Measurements from ENCODE around the gene PCDH9.

PCDH9 gene

DNA sequence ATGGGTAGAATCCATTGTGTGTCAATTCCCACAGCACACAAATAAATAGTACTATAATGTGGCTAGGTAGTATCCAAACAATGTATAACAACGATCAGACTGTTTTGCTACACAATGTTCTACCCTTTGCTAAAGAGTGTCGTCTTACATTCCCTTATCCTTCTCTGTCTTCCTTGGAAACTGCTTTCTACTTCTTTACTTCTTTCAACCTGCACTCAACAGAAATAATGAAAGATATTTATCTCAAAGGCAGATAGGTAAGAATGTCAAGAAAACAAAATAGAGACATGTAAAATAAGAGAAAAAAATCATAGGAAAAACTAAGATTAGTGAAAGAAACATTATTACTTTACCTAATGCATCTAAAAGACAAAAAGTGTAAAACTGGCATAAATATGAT, 814.7 kb downstream of the PCDH9 start:
- DNase-seq: no peak

DNA sequence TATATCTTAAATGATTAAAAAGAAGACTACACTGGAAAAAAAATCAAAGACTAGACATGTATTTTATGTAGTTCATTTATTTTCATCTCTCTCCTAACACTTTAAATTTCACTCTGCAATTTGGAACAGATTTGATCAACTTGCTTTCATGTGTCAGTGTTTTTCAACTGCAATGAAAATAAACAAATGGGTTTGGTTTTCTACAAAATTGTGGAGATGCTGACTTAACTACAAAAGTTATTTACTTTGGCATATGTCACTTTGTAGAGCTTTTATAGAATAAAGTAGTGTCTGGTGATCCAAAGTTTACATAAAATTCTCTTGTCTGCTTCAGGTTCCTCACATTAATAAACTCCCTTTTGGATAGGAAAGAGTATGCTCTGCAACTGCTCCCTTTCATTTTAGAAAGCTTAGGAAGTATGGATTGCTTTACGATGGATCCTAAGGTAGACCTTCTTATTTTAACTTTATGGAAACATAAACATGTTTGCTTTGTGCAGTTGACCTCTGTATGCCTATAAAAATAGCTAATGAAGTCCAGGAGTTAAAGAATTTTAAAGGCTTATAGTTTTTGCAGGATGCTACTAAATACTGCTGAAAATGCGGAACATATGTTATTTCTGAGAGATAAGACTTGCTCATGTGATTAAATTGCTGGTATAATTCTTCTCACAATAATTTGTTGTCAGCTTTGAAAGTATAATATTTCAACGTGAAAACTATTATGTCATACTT, 815.9 kb downstream of the PCDH9 start:
- DNase-seq: no peak

DNA sequence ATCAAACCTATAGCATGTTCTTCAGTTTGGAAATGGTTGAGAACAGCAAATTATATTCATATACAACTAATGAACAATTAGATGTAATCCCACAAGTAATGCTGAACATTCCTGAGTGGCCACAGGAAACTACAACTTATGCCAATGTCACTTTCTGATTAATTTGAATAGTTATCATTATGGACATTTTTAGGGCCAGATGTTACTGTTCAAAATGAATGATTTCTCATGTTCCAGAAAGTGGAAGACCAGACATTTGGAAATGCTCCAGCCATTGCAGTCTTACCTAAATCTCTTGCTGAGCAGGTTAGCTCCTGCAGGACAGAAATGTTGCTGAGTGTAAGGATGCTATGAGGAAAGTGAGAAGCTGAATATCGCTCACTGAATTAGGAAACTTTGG, 819.8 kb downstream of the PCDH9 start:
- no peak for DNase-seq

DNA sequence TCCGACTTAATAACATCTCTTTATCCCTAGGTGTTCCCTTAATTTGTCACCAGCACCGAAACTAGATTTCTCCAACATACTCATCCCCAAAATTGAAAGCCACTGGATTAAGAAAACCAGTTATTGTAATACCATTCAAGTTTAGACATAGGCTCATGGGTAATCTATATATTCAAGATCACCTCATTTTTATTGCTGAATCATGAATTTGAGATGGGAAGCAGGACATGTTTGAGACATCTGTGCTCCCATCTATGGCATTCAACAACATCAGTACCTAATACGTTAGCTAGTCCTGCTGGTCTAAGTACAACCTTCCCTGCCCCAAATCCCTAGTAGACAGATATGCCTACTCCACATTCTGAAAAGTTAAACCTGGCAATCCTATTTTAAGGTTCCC, 820.6 kb downstream of the PCDH9 start:
- no peak for DNase-seq

DNA sequence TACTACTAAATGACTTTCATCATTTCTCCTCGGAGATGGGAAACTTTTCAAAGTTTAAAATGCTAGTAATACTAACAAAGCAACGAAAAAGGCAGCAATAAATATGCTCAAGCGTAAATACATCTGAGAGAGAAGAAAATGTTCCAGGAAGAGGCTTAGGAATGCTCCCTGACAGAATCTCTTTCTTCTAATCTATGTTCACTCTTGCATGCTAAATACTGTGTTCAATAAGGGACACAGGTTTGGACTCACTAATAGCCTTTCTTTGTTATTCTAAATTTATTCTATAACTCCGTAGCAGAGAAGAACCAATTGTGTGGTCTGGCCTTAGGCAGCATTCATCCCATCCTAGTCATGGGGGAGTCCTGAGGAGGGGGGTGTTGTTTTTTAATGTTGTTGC, 823.0 kb downstream of the PCDH9 start:
- DNase-seq: no peak

DNA sequence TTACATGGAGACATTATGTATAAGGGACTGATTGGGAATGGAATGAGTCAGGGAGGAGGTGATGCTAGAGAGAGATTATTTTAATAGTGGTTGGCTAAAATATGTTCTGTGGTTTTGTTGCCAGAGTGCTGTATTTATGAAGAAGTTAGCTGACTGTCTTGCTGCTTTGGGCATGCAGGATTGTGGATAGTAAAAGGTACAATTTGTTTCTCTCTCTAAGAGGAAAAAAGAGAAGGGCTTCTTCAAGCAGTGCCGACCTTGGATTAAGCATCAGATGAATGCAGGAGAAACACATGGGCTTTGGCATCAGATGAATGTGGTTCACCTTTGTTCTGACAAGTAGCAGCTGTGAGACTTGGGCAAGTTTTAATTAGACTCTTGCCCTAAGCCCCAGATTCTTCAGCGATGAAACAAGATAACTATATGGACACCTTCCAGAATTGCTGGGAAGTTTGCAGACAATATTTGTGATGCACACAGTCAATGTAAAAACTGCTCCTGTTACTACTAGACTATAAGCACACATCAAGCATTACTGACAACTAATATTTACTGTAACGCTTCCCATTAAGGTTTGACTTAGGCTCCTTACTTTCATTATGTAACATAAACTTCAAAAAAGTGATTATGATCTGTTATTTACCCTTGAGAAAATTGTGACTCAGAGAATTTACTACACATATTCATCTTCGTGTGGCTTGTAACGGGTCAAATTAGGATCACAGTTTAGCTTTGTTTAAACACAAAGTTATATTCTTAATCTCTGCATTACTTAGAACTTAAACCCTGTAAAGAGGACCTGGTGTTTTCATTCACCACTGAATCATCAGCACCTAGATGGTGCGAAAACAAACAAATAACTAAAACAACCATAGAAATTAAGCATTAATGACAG, 824.0 kb downstream of the PCDH9 start:
- DNase-seq: no peak

DNA sequence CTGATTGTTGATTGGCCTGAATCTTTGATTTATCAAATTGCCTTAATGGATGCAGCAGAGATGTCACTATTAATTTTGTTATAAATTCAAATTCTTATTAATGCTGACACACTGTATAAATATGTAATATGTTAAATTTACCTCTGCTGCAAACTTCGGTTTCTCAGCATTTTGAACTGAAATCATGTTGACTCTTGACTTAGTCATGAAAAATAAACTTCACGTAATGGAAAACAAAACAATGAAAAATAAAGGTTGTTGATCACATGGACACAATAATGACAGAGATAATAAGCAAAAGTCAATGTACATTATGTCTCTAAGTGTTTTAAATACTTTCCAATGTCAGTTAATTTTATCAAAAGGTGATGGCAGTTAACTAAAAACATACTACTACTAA, 827.6 kb downstream of the PCDH9 start:
- DNase-seq: peak in 1 of 2 experiments; percentile 8

DNA sequence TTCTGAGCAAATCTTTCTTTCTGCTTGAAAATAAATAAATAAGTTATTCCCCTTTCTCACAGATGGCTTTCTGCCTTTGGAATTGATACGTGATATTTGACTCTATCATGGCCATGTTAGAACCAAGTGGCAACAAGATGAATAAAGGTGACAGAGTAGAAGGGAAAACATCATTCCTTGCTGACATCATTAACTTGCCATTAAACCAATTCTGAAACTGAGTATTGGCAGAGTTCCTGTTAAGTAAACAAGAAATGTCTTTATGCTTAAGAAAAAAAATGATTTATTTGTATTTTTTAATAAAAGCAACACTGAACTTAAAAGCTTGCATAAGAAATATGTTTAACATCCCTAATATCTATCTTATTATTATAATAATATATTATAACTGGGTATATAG, 828.1 kb downstream of the PCDH9 start:
- DNase-seq: peak; percentile 3 to 16

DNA sequence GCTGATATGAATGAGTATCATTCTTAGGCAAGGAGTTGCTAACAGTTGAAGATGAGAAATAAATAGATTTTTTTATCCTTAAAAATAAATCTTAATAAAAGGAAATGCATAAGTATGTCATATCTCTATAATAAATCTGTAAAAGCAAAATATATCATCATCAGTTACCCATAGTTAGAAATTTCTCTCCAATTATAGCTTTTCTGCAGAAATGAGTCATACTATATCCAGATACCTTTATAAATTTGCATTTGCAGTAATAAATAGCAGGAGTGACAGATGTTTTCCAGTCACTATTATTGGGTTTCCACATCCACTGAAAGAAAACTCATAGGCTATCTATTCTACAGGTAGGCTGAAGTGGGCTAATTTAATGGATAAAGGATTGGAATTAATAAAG, 829.8 kb downstream of the PCDH9 start:
- DNase-seq: no peak

DNA sequence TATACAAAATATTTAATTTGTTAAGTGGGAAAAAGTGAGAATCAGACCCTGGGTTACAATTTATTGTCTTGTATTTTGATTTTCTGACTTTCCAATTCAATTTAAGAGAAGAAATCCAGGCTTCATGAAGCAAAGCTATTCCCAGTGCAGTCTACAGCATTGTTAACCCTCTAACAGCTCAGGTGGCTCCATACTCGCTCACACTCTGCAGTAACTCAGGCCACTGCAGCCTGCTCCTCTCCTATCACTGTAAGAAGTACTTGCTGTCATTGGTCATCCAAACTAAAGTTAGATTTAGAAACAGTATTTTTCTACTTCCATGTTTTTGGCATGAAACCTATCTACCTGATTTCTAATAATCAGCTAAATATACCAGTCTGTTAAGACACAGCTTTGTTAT, 830.3 kb downstream of the PCDH9 start:
- no peak for DNase-seq

DNA sequence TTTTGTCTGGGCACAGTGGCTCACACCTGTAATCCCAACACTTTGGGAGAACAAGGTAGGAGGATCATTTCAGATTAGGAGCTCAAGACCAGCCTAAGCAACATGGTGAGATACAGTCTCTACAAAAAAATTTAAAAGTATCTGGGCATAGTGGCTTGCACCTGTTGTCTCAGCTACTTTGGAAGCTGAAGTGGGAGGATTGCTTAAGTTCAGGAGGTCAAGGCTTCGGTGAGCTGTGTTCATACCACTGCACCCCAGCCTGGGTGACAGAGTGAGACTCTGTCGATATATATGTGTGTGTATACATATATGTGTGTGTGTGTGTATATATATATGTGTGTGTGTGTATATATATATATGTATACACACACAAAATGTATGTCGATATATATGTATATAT, 833.0 kb downstream of the PCDH9 start:
- no peak for DNase-seq

DNA sequence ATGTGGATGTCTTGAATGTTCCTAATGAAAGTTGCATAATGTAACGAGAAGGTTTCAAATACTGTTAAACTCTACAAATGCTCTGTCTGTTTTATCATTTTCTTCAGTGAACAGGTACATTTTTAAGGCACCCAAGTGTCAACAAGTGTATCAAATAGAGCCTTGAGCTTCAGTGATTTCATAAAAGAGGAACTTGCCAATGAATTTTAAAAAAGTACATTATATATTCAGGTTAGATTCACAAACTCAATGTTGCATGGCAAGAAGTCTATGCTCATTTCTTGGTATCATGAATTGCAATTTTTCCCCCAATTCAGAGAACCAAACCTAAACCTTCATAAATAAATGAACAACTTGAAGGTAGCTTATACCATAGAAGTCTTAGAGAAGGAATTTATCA, 838.8 kb downstream of the PCDH9 start:
- no peak for DNase-seq

DNA sequence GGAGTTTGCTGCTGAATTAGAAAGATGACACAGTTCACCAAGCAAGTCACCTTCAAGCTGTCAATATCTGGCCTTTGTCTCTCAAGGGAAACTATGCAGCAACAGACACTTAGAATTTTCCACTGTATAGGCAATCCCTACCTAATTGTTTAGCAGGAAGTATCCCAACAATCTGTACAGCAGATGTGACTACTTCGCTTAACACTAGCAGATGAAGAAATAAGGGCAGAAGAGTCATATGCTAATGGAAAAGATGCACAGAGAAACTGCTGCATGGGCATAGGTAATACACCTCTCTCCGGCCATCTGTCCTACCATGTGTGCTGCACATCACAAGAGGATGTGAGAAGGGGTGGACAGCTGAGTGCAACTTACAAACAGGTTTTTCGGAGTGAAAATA, 851.2 kb downstream of the PCDH9 start:
- DNase-seq: no peak

DNA sequence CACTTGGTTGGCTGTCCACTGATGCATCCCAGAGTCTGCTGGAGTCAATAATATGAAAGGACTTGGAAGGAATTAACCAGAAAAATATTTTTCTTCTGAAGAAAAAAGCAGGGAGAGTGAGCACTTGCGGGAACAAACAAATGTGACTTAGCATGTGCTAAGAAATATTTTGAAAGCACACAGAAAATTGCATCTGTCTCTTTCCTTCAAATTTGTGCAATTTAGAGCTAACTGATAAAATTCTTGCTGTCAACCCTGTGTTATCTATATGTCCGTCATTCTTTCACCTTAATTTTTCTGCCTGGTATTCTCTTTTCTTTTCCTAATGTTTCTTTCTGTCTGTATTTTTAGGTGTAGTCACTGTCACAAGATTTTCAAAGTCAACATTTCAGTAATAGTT, 852.6 kb downstream of the PCDH9 start:
- no peak for DNase-seq

DNA sequence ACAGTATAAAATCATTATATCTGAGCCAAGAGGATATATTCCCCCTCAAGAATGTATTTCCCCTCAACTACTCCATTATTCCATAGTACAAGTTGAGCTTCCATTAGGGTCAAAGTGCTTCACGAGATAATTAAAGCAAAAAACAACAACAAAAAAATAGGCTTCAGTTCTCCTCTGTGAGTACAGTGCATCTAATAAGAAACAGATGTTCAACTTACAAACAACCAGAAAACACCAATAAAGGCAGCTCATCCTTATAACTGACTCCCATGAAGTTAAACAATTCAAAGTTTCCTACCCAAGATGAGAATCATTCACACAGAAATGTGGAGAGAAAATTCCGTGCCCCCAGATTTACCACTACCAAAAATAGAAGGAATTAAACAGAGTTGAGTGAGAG, 854.4 kb downstream of the PCDH9 start:
- DNase-seq: no peak

DNA sequence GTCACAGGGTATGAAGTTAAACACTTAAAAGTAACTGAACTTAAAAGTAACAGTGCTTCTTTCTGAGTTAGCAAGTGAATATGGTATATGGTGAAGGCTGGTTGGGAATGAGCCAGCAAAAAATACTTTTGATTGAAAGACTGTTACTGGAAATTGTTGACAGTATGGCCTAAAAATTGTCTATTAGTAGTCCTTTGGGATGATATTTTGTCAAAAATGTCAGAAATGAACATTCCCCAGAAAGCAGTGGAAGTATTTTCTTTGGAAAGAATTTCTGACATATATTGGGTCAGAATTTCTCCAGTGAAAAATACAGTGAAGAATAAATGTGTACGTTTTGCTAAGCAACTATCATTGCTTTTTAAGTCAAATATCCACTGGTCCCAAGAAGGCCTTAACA, 860.5 kb downstream of the PCDH9 start:
- DNase-seq: no peak

DNA sequence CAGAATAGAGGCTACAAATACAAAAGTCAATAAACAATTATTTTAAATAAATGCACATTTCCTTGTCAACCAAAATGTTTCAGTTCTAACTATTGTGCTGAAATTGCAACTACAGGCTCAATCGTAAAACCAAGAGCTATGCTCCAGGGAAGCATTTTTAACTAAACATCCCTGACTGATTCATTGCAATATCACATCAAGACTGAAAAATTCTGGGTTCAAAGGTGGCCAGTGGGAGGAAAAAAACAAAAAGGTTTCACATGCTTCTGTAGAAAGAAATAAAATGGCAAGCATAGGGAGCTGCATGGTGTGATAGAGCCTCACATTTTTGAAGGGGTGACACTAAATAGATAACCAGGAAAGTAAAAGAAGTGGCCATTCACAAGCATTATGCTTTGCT, 862.8 kb downstream of the PCDH9 start:
- DNase-seq: peak in 1 of 2 experiments; percentile 30

DNA sequence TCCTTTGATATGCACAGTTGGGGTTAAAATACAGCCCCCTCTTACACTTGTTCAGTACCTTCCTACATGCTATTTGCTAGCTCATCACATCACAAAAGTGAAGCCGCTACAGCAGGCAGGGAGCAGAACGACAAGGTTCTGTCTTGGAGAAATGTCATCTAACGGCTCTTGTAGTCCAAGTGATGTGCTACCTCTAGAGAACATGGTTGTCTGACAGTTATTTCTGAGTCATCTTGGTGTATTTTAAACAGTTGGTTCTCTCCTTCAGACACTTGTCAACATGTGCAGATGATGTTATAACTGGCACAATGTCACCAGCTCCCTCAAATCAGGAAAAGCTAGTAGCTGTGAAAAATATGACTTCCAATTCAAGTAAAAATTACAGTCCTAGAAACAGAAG, 865.0 kb downstream of the PCDH9 start:
- DNase-seq: no peak

DNA sequence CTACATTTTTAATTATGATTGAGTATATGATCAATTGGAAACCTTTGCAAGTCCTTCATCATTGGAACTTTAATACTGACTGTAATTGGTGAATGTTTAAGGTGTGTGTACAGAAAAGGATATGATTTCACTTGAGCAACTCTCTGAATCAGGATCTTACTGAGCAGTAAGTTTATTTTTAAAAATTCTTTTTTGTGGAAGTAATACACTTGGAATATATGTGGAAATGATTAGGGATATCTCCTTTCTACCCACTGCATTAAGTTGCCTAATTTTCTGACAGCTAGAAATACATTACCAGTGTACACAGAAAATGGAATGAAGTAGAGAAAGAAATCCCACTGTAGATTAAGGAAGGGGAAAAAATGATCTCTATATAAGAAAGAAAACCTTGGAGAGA, 865.8 kb downstream of the PCDH9 start:
- no peak for DNase-seq

DNA sequence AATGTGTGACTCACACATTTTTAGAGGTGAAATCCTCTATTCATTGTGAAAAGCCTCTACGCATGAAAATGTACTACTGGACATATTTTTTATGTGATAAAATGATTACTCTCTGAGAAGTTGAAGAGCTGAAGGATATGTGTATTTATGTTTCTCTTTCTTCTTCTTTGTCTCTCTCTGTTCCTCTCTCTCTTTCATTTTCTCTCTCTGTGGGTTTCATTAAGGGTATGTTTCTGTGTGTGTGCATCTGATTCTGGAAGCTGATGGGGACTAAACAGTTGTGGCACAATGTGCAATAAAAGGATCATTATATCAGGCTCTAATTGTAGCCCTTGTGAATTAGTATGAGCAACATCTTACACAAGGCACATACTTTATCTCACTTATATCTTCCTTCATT, 867.7 kb downstream of the PCDH9 start:
- DNase-seq: no peak

DNA sequence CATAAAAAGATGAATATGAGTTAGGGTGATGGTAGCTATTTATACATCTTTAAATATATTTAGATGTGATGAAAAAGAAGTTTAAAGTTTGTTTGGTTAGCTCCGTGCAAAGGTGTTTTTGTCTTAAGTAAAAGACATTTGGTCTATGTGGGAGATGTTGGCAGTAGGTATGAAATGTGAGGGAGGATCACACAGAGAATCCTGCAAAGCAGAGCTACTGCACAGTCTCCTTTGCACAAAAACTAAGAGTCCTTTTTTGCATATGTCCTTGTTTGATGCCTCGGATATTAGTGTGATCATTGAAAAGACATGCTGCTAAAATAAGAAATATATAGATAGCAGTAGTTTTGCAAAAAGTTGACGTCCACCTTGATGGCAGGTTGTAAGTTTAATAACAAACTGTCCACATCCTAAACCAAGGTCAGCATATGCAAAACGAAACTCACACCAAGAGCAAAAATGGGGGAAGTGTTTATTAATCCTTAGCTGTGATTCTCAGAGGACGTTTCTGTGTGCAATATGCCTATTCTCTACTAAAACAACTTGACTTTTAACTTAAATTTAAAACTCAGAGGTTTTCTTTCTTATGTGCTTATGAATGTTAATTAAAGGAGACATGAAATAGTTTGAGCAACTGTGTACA, 870.1 kb downstream of the PCDH9 start:
- DNase-seq: no peak

DNA sequence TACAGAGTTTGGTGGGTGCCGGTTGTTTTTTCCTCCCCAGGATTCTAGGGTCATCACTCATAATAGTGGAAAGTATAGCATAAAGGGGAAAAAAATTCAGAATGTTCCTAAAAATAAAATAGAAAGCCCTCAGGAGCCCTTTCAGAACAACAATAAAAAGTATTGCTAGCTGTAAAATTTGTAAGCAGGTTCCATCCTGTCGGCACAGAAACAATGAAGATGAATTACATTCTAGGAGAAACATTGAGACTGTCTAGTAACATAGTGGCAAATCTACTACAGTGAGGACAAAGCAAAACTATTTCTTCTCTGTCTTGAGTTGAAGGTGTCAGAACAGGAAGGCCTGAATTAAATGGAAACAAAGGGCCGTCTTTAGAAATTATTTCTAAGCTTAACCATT, 870.7 kb downstream of the PCDH9 start:
- no peak for DNase-seq

DNA sequence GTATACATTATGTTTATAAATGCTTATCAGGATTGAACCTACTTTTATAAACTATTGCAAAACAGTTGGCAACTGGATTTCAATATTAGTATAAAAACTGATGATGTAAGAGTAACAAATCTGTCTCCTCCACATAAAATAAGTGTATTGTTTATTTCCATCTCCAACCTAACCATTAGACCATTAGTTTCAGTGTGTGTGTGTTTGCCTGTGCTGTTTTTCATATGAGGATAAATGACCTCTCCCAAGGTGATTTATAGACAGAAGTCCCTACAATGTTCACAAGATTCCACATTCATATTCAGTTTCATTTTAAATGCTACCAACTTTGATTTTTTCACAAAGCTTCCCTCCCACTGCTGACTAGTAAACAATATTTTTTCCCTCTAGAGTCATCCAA, 871.6 kb downstream of the PCDH9 start:
- DNase-seq: no peak

DNA sequence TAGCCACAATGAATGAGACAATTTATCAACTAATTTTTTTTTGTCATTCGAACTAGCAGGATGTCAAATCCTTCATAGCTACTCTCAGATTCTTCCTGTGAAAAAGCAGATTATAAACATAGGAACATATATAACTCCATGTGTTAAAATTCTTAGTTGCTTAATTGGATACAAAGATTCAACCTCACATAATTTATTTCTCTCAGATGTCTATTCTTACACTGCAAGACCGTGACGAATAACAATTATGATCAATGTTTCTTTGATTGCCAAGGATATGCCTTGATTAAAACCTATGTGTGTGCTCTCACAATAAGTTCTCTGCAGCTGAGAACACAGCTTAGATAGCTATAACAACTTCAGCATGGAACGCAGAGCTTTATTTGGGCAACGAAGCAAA, 872.7 kb downstream of the PCDH9 start:
- DNase-seq: no peak
